GM18867 (cell line): ENCODE results near the gene COQ4.

ENCODE experiments used
- ATAC-seq: cut with Tn5 transposase; IDR thresholded peaks from one replicate; pipeline ENCODE4 v1.9.1; 2021; ENCODE audit warnings: mild to moderate bottlenecking, moderate library complexity; ENCODE audit not compliant: unreplicated experiment

Gene COQ4

DNA sequence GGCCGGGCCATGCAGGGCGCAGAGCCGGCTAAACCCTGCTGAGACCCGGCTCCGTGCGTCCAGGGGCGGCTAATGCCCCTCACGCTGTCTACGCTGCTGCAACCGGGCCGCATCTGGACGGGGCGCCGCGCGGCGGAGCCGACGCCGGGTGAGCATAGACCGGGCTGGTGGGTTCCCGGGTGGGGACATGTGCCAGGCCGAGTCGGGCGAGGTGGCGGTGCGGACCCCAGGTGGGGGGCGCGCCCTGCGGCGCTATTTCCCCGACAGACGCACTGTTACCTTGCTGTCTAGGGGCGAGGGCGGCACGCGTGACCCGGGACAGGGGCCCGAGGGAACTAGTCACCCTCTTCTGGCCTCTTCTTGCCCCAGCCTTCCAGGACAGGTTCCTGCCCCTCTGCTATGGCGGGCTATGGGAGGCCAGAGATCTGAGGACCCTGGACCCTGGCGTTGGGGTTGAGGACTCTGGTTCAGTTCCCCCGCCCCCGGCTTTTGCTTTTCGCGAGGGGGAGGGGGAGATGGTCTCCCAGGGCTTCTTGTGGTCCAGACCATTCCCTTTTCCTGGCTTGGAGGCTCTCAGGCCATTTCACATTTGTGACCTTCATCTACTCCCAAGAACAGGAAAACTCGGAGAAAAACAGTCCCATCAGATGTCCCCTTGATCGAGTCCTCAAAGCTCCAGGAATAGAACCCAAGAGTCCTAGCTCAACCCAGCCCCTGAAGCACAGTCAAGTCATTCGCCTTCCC lies 18.2 kb downstream of the COQ4 start:
- ATAC-seq = peak; percentile 9

DNA sequence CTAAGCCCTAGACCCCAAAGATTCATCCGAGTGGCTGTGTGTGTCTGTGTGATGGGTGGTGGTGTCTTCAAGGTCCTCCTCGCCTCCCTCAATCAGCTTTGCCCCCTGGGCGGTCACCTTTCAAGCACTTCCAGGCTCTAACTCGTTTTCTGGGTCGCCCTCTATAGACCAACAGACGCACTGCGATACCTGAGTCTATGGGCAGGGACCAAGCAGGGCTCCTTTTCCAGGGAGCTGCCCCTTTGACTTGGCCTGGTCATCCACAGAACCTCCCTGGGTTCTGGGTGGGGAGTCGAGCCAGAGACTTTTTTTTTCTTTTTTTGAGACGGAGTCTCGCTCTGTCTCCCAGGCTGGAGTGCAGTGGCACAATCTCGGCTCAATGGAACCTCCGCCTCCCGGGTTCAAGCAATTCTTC lies 18.8 kb downstream of the COQ4 start:
- ATAC-seq = peak; percentile 35

DNA sequence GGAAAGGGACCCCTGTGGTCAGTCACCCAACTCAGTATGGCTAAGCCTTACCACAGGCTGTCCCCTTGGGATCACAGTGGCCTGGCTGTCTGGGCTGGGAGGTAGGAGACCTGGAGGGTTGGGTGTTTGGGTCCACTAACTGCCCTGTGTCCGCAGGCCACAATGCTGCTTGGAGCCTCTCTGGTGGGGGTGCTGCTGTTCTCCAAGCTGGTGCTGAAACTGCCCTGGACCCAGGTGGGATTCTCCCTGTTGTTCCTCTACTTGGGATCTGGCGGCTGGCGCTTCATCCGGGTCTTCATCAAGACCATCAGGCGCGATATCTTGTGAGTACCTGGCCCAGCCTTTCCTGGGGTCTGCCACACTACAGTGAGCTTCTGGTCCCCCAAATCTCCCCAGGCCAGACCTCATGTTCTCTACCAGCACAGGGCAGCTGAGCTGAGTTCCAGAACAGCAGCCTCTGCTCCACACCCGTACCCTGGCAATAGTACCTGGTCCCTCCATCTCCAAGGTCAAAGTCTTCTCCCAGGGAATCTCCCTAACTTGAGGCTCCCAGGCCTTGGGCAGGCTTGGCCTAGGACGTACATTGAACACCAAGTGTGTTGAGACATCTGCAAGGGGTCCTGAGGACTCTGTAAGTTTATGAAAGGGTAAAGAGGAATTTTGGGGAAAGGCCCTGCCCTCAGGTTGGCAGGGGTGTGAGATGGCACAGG lies 20.5 kb downstream of the COQ4 start:
- ATAC-seq = no peak

DNA sequence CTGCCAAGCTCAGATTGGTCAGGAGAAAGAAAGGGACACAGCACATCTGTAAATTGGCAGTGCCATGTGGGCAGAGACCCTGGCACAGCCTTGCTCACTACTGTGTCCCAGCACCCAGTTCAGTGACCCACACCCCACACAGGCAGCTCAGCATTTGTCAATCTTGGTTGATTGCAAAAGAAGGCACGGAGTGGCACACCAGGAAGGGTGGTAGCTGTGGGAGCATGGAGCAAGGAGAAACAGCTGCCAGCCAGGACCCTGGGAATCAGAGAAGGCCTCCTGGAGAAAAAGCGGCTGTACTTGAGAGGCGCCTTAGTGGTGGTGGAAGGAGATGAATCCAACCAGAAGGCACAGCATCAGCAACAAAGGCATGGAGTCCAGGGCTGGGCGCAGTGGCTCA lies 21.2 kb downstream of the COQ4 start:
- no peak for ATAC-seq

DNA sequence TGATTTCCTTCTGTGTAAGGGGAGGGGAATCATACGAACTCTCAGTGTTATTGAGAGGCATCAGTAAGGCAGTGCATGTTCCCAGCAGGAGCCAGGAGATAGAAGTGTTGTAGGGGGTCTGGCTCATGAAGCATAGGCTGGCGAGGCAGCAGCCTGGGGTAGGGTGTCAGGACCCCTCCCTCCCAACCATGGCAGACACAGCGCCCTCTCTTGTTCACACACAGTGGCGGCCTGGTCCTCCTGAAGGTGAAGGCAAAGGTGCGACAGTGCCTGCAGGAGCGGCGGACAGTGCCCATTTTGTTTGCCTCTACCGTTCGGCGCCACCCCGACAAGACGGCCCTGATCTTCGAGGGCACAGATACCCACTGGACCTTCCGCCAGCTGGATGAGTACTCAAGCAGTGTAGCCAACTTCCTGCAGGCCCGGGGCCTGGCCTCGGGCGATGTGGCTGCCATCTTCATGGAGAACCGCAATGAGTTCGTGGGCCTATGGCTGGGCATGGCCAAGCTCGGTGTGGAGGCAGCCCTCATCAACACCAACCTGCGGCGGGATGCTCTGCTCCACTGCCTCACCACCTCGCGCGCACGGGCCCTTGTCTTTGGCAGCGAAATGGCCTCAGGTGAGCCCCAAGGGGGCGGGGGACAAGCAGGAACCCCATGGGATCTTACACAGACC lies 22.4 kb downstream of the COQ4 start:
- no peak for ATAC-seq

DNA sequence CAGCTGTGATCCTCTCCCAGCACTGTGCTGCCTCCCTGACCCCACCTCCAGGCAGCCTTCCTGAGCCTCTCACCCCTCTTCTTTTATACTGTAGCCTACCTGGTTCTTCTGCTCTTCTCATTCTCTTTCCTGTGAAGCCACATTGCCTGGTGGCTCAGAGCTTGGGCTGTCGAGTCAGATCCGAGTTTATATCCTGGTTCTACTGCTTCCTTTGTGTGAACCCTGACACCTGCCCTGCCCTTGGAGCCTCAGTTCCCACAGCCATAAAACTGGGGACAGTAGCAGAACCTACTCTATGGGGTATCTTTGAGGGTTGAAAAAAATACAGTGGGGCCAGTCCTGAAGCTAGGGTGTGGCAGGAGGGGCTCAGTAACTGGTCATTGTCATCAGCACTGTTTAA lies 26.5 kb downstream of the COQ4 start:
- ATAC-seq = no peak

DNA sequence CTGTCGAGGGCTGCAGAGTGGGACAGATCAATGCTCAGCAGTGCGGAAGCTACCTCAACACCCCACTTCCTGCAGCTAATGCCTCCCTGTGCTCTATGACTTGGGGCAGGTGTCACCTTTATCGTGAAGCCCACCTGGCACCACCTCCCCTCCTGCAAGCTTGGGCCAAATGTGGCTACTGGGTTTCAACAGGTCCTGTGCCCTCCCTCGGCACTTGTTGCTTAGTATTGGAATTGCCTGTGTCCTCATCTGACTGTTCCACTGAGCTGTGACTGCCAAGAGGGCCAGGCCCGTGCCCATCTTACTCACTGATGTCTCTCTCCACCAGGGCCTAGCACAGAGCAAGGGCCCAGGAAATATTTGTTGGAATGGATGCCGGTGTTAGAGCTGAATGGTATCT lies 27.1 kb downstream of the COQ4 start:
- no peak for ATAC-seq

DNA sequence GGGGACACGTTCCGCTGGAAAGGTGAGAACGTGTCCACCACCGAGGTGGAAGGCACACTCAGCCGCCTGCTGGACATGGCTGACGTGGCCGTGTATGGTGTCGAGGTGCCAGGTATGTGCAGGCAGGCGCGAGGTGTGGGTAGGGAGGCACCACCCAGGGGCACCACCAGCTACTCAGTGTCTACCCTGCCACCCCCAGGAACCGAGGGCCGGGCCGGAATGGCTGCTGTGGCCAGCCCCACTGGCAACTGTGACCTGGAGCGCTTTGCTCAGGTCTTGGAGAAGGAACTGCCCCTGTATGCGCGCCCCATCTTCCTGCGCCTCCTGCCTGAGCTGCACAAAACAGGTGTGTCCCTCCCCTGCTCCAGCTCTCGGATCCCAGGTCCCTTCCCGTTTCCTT lies 32.8 kb downstream of the COQ4 start:
- no peak for ATAC-seq

DNA sequence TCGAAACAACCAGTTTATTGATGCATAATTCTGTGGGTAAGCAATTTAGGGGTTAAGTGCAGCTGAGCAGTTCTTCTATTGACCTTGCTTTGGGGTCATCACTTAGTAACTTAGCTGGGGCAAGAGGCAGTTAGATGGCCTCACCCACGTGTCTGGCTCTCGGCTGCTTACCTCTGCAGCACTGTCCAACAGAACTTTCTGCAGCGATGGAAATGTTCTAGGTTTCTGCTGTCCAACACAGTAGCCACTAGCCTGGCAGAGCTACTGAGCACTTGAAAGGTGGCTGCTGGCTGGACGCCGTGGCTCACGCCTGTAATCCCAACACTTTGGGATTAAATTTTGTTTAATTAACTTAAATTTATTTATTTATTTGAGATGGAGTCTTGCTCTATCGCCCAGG lies 35.5 kb downstream of the COQ4 start:
- no peak for ATAC-seq

DNA sequence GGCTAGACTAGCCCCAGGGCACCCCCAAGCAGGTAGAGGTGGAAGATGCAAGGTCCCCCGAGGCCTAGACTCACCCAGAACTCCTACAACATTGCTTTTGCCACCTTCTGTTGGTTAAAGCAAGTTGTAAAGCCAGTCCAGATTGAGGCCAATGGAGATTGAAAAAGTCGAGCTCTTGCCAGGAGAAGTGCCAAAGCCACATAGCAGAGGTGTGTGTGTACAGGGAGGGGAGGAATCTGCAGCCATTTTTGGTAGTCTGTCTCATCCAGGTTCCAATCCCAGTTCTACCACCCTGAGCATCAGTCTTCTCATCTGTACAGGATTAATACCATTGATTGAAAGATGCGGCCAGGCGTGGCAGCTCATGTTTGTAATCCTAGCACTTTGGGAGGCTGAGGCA lies 36.2 kb downstream of the COQ4 start:
- no peak for ATAC-seq

DNA sequence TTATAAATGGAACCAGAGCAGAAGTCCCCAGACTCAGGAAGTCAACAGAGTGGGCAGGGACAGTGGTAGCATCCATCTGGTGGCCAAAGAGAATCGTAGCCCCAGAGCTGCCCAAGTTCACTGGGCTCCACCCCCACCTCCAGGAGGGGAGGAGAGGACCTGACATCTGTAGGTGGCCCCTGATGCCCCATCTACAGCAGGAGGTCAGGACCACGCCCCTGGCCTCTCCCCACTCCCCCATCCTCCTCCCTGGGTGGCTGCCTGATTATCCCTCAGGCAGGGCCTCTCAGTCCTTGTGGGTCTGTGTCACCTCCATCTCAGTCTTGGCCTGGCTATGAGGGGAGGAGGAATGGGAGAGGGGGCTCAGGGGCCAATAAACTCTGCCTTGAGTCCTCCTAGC lies 38.2 kb downstream of the COQ4 start:
- no peak for ATAC-seq

DNA sequence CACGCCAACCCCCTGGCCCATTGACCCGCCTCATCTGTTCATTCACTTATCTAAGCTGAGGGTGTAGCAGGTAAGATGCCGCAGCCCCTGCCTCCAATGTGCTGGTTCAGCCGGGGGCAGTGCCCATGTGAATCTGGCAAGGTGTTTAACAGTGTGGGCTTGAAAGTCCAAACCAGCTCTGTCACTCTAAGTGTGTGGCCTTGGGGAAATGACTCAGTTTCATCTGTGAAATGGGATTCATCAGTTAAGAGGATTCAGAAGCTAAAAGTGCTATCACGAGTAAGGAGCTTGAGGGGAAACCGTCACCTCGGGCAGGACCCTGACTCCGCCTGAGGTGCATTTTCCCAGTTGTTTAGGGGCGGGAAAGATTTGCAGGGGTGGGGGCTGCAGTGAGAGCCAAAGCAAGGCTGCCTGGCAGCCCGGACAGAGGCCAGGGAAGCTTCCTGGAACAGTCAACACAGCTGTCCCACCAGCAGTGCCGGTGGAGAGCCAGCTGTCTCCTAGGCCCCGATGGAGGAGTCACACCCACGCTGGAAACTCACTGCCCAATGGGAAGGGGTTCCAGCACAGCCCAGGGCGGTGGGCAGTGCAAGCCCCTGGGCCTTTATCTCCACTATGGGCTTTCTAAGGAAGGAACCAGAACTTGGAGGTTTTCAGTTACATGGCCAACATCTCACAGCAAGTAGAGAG lies 38.8 kb downstream of the COQ4 start:
- no peak for ATAC-seq

DNA sequence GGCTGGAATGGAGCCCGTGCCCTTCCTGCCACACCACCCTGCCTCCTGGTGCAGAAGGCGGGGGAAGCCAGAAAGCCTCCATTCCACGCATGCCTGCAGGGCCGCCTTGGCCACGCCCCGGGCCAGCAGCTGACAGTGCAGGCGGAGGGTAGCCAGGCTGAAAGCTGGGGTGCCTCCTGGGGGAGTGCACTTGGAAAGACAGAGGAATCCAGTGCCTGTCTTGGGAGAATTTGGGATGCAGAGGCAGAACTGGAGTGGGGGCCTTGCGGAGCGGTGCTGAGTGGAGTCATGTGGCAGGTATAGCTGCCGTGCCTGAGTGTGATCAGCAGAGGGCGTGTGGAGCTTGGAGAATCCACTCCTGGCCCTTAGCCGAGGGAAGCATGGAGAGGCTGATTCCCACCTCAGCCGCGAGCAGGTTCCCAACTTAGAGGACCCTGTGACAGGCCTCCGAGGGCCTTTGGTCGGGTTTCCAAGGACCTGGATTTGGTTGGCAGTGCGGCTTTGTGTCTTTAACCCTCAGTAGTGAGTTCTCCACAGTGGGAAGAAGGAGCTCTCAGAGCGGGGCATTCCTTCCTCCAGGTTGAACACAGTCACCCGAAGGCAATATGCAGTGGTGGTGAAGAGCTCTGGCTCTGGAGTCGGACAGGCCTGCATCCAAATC lies 39.5 kb downstream of the COQ4 start:
- peak; percentile 72 for ATAC-seq

DNA sequence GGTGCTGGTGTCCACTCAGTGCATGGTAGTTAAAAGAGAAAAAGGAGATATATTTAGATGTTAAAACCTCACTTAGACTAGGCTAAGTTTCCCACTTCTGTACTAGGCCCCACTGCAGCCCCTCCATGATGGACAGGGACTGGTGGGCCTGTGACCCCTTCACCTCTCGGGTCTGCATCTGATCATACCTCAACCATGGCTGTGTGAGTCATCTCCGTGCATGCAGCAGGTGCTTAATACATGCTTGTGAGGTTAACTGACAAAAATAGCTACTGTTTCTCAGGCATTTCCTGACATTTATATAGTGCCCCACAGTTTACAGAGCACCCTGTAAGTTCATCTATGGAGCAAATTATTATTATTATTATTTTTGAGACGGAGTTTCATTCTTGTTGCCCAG lies 40.1 kb downstream of the COQ4 start:
- no peak for ATAC-seq

DNA sequence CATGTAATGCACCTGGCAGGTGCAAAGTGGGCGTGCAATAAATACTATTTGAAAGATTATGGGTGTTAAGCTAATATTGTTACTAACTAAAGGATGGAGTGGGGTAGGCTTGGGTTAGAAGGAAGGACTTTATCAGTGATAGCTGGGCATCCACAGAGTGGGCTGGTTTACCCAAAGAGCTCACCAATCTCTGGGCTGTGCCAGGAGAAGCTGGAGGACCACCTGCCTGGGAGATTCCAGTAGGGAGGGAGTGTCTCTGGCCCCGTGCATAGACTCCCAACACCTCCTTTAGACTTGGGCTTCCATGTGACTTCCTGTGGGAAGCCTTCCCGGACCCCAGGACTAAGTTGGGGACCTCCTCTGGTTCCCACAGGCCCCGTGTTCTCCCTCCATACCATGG lies 42.9 kb downstream of the COQ4 start:
- ATAC-seq = no peak

DNA sequence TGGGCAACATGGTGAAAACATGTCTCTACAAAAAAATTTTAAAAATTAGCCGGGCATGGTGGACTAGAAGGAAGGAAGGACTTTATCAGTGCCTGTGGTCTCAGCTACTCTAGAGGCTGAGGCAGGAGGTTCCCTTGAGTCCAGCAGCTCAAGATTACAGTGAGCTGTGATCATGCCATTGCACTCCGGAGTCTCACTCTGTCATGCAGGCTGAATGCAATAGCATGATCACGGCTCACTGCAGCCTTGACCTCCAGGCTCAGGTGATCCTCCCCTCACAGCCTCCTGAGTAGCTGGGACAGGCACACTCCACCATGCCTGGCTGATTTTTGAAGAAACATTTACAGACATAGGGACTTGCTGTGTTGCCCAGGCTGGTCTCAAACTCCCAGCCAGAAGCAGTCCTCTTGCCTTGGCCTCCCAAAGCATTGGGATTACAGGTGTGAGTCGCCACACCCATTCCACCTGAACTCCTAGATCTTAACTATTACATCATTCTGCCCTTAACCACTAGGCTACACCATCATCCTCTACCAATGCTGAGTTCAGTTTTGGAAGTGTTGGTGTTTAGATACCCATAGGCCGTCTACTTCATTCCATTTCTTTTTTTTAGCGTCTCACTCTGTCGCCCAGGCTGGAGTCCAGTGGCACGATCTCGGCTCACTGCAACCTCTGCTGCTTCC lies 46.5 kb downstream of the COQ4 start:
- no peak for ATAC-seq

DNA sequence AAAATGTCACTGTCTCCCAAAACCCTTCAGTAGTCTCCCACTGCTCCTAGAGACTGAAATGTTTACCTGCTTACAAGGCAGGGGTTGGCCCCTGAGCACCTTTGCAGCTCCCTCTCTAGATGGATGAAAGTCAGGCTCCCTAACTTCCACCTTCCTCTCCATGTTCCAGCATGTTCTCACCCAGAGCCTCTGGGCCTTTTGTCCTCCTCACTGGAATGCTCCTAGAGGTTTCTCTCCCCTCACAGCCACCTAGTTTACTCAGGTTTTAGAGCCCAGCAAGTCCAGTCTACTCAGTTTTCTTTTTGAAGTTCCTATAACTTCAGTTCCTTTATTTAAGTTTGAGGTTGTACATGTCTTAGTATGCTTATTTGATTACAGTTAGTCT lies 47.7 kb downstream of the COQ4 start:
- no peak for ATAC-seq

DNA sequence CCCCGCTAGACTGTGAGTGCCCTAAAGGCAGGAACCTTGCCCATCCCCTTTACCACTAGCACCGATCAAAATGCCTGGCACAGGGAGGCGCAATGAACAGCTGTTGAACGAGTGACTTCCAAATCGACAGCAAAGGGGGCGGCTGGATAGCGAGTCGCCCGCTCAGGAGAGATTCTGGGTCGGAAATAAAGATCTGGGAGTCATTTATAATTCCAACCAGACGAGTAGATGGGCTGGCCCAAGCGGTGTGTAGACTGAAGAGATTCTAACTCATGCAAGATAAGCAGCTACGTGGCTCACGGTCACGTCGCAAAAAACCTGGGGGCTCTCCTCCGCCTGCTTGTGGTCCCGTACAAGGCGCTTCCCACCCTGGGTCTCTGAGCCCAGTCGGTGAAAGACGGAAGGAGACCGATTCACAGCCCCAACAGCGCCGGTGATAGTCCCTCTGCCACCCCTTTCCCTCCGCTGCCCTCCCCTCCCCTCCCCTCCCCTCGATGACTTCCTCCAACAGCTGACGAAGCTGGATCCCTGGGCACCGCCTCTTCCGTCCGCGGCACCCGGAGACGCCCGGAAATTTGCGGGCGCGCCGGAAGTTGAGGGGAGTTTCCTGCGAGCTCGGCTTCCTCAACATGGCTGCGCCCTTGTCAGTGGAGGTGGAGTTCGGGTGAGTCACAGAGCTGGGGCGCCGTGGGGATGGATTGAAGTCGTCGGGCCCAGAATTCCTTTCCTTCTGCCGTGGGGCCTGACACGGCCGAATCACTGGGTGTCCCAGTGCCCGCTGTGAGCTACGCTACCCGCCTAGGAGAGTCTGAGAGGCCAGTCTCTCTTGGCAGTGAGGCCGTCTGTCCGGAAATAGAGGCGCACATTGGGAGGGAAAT lies 48.4 kb downstream of the COQ4 start, which contains the start of gene URM1:
Gene URM1 (plus strand): TSS at position 623 of the 878 bp plus-strand sequence. CDS start 7 bp downstream, at position 630.
- ATAC-seq = peak; percentile 89

DNA sequence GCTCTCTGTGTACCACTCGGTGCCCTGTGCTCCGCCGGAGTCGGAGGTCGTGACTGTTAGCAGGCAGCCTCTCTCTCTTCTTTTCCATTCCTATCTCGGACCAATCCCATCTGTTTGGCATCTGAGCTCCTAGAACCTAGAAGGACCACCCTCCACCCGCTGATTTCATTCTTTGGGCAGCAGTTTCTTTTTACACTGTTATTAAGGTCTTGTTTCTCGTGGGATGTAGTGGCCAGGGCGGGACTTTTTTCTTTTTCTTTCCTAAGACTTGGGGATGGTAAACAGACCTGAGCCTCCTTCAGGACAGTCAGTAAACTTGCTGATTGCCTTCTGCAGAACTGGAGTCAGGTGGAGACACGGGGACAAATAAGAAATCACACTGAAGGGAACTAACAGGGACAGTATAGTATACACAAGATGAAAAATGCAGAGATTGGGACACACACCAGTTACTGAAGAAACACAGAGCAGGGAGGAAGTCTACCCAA lies 49.0 kb downstream of the COQ4 start:
- no peak for ATAC-seq
